GM13977 (cell line): ENCODE measurements around the gene C3orf70.

ENCODE experiments used
- DNase-seq: peaks from one replicate; pipeline ENCODE4 v3.0.0; 2012; ENCODE audit warnings: low spot score
- in situ Hi-C: fragments of 300-500 bp; cut with MboI; formaldehyde crosslinking; loops from one replicate; pipeline ENCODE4 v1.12.0; 2022; ENCODE audit warnings: low sequenced_read_pairs, low pct_unique_long_range_greater_than_20kb, mixed read lengths, inconsistent platforms; ENCODE audit not compliant: unreplicated experiment
- TF ChIP-seq, protein P1 (sequence below): IDR thresholded peaks from 2 replicates; pipeline ENCODE4 v1.5.1; 2012; ENCODE audit warnings: mild to moderate bottlenecking, control low read depth; ENCODE audit not compliant: insufficient read depth; ENCODE audit errors: extremely low read depth, missing control alignments

Gene C3orf70

DNA sequence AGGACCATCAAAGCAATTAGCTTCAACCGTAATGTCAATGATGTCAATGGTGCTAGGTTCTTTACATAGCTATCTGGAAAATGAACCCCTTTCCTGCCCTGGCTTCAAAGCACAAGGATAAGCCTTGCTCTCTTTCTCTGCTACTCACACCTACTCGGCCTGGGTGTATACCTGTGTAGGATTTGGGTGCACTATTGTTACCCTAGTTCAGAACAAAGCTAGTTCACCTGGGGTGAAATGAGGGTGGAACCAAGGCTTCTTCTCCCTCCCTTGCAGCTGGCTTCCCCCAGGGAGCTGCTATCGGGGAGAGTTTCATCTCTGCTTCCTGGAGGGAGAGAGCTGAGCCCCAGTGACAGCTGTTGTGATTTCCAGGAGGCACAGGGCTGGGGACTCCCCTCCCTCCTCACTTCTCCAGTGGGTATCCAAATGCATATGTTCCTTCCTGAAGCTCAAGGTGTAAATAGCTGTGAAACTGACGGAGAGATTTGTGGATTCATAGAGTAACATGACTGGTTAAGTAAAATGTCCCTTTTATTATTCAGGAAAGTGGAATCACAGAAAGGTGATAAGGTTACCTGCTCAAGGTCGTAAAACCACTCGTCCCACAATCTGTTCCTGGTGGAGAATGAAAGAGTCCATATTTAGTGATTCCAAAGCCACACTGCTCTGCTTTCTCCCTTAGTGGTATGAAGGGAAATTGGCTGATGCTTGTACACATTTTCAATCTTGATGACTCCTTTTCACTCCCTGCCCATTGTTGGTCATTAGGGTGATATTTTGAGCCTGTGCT lies 11.8 kb upstream of the C3orf70 start:
- DNase-seq, result no peak
- TF ChIP-seq, protein P1, sequence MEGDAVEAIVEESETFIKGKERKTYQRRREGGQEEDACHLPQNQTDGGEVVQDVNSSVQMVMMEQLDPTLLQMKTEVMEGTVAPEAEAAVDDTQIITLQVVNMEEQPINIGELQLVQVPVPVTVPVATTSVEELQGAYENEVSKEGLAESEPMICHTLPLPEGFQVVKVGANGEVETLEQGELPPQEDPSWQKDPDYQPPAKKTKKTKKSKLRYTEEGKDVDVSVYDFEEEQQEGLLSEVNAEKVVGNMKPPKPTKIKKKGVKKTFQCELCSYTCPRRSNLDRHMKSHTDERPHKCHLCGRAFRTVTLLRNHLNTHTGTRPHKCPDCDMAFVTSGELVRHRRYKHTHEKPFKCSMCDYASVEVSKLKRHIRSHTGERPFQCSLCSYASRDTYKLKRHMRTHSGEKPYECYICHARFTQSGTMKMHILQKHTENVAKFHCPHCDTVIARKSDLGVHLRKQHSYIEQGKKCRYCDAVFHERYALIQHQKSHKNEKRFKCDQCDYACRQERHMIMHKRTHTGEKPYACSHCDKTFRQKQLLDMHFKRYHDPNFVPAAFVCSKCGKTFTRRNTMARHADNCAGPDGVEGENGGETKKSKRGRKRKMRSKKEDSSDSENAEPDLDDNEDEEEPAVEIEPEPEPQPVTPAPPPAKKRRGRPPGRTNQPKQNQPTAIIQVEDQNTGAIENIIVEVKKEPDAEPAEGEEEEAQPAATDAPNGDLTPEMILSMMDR, result no peak
- in situ Hi-C loops, result no loop called here

DNA sequence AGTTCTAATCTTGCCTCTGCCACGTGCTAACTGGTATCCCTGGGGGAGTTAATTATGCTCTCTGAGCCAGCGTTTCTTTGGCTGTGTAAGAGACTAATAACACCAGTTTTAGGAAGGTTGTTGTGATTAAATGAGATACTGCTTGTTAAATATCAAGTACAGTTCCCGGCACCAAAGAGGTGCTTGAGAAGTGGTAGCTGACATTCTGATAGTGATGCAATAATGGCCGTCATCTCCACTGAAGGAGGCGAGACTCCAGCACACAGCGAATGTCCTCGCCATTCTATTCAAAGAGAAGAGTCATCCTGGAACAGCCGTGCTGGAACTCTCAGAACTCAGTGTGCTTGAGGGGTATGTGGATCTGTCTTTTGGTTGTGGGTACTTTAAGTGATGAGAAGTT lies 9.8 kb upstream of the C3orf70 start:
- in situ Hi-C loops, result no loop called here
- TF ChIP-seq, protein P1, result no peak
- no peak for DNase-seq

DNA sequence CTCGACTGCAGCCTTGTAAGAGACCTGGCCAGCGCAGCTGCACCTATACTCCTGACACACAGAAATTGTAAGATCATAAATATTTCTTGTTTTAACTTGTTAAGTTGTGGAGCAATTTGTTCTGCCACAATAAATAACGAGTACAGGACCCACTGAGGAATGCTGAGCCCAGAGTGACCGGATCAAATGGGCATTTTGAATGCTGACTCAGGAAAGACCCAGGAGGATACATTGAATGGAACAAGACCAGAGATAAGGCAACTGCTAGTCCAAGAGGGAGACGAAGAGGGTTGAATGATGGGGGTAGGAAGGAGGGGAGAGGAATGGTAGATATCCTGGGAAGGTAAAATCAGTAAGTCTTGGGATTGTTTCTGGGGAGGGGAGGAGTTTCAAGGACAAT lies 8.9 kb upstream of the C3orf70 start:
- in situ Hi-C loops, result no loop called here
- DNase-seq, result no peak
- TF ChIP-seq, protein P1, result no peak

DNA sequence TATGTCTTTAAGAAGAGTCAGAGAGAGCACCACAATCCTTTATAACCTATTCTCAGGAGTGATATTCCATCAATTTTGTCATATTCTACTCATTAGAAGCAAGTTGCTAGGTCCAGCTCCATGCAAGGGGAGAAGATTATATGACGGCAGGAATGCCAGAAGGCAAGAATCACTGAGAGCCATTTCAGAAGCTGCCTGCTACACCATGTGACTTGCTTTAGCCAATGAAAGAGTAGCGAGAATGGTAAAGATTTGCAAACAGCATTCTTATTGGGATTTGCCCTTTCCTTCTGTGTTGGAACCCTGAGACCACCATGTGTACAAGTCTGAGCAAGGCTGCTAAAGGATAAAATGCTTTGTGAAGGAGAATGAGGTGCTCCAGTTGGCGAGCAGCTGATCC lies 4.5 kb upstream of the C3orf70 start:
- DNase-seq, result no peak
- TF ChIP-seq, protein P1, result no peak
- in situ Hi-C loops, result no loop called here

DNA sequence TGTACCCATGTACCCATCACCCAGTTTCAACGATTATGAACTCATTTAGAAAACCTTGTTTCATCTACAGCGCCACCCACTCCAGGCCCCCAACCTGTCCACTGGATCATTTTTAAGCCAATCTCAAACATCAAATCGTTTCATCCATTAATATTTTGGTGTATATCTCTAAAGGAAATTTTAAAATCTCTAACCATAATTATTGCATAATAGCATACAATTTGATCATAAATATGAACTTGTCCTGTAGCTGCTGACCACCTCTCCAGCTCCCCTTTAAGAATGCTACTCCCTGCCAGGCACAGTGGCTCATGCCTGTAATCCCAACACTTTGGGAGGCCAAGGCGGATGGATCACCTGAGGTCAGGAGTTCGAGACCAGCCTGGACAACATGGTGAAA lies 2.8 kb upstream of the C3orf70 start:
- in situ Hi-C loops, result no loop called here
- no peak for DNase-seq
- TF ChIP-seq, protein P1, result no peak

DNA sequence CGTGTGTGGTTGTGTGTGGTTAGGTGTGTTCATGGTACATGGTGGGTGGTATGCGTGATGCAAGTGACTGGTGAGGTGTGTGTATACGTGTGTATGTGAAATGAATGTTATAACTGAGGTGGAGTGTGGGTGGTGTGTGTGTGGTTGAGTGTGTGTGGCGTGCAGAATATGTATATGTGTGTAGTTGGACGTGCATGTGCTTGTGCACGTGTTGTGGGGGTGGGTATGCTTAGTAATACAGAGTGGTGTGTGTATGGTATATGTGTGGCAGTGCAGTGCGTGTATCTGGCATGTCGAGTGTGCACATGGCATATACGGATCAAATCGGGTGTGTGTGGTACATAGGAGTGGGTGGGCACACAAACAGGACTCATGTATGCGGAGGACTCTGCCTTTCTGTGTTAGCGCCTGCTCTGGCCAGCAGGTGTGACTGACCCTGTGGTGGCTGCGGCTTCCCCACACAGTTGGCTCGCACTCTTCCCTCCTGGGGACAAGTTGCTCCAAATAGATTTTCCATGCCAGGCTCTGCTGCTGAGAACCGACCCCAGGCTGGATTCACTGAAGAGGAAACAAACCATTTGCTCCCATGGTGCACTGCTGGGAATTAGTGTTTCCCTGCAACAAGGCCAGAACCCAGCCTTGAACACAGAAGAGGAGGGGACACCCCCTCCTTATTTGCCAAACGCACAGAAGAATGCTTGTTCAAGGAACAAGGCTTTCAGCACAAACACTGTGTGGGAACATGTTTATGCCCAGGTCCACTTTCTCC lies 1.2 kb upstream of the C3orf70 start:
- in situ Hi-C loops, result no loop called here
- DNase-seq, result peak; percentile 26
- TF ChIP-seq, protein P1, result no peak
